Measurements from ENCODE around the gene COL15A1. TPM values are rescaled to one million over a fixed set of nuclear protein-coding genes. Genes with fewer than 3 reads are reported as not detected.

The COL15A1 gene
- total RNA-seq, 1 experiment from 2014 or later: 0.22 TPM

GRCh38 chr9:99108131-99108530 lies 164.4 kb downstream of the COL15A1 start (continued):
- TF ChIP-seq JAZF1 (CRISPR knock-in tag; IDR thresholded peaks at IDR 0.05) (no peak), ZSCAN18 (CRISPR knock-in tag; IDR thresholded peaks at IDR 0.05) (no peak), USF2 (CRISPR knock-in tag; IDR thresholded peaks at IDR 0.05) (no peak)

- ChIA-PET CTCF (no interaction called here), POLR2A (no interaction called here)
- TF ChIP-seq EMX1 (CRISPR knock-in tag; IDR thresholded peaks at IDR 0.05) (no peak), PRRX2 (CRISPR knock-in tag; IDR thresholded peaks at IDR 0.05) (no peak), AR (CRISPR knock-in tag; IDR thresholded peaks at IDR 0.05) (no peak), ESRRA (CRISPR knock-in tag; IDR thresholded peaks at IDR 0.05; ENCODE audit: borderline replicate concordance) (no peak), NR1H2 (CRISPR knock-in tag; IDR thresholded peaks at IDR 0.05) (no peak), HMGXB4 (CRISPR knock-in tag; IDR thresholded peaks at IDR 0.05) (no peak), ZNF281 (CRISPR knock-in tag; IDR thresholded peaks at IDR 0.05) (no peak), ARID4B (CRISPR knock-in tag; IDR thresholded peaks at IDR 0.05; ENCODE audit: borderline replicate concordance) (no peak), NFATC4 (CRISPR knock-in tag; IDR thresholded peaks at IDR 0.05) (no peak), SOX15 (CRISPR knock-in tag; IDR thresholded peaks at IDR 0.05) (no peak), TCF7 (CRISPR knock-in tag; IDR thresholded peaks at IDR 0.05; ENCODE audit: low read depth) (no peak), TEAD1 (CRISPR knock-in tag; IDR thresholded peaks at IDR 0.05) (no peak), ZNF232 (CRISPR knock-in tag; IDR thresholded peaks at IDR 0.05) (no peak), IRF2 (CRISPR knock-in tag; IDR thresholded peaks at IDR 0.05; ENCODE audit: borderline replicate concordance, low read depth) (no peak)
- no peak for ATAC-seq
- DNase-seq (ENCODE audit: low spot score): no peak
- Mint-ChIP-seq H3K27ac (no peak overlapping the region), H3K4me3 (no peak overlapping the region), H3K36me3 (no peaks in the 10 kb centered on the region), H3K4me1 (peaks cover 57% of the 10 kb centered on the region), H3K27me3 (ENCODE audit: low read depth) (no peaks in the 10 kb centered on the region), H3K9me3 (no peaks in the 10 kb centered on the region)
Measured at GRCh38 chr9:99109522-99109921, 165.8 kb downstream of the COL15A1 start.

Data from WTC11 (cell line).